AG04449 (cell line): ENCODE results near the gene NEMF.
"Not testable (repeated sequence)": the region's sequence is repeated elsewhere in the genome, so short reads cannot be mapped to it uniquely, and the experiment has no call there.

Experiments used
- CTCF ChIA-PET: fragments of 350-600 bp; formaldehyde crosslinking; extraction: SDS; loops from one replicate; lab custom pipeline; 2021; ENCODE audit warnings: antibody characterized with exemption; lab: Yijun Ruan, JAX
- POLR2A ChIA-PET: fragments of 400-600, 350-600 bp; formaldehyde crosslinking; extraction: SDS; loops from one replicate; lab custom pipeline; 2020; ENCODE audit warnings: antibody characterized with exemption, inconsistent platforms; lab: Yijun Ruan, JAX
- DNase-seq: peaks from one replicate; pipeline ENCODE4 v3.0.0-alpha.2; 2010; ENCODE audit warnings: low read depth, low spot score
- H3K4me3 ChIP-seq: 2 replicates; pipeline ENCODE4 v1.5.1; 2011; ENCODE audit warnings: low read depth, mild to moderate bottlenecking, control low read depth, low read length
- TF ChIP-seq, protein P1 (sequence below): IDR thresholded peaks from one replicate; pipeline ENCODE4 v1.5.1; 2011; ENCODE audit warnings: mild to moderate bottlenecking, moderate library complexity, low read length, control low read depth, inconsistent platforms; ENCODE audit not compliant: insufficient read depth; ENCODE audit errors: missing control alignments

NEMF gene

DNA sequence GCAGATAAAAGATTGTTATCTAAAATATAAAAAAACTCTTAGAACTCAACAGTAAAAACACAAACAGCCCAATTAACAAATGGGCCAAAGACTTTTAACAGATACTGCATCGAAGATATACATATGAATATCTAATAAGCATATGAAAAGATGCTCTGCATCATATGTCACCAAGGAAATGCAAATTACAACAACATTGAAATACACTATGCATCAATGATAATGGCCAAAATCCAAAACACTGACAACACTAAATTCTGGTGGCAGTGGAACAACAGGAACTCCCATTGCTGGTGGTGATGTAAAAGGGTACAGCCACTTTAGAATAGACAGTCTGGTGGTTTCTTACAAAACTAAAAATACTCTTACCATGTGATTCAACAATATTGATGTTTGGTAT lies 43.8 kb downstream of the NEMF start:
- TF ChIP-seq, protein P1, sequence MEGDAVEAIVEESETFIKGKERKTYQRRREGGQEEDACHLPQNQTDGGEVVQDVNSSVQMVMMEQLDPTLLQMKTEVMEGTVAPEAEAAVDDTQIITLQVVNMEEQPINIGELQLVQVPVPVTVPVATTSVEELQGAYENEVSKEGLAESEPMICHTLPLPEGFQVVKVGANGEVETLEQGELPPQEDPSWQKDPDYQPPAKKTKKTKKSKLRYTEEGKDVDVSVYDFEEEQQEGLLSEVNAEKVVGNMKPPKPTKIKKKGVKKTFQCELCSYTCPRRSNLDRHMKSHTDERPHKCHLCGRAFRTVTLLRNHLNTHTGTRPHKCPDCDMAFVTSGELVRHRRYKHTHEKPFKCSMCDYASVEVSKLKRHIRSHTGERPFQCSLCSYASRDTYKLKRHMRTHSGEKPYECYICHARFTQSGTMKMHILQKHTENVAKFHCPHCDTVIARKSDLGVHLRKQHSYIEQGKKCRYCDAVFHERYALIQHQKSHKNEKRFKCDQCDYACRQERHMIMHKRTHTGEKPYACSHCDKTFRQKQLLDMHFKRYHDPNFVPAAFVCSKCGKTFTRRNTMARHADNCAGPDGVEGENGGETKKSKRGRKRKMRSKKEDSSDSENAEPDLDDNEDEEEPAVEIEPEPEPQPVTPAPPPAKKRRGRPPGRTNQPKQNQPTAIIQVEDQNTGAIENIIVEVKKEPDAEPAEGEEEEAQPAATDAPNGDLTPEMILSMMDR: no peak
- H3K4me3 ChIP-seq: no peak overlapping the region
- POLR2A ChIA-PET: no interaction called here
- no peak for DNase-seq
- CTCF ChIA-PET: no interaction called here

DNA sequence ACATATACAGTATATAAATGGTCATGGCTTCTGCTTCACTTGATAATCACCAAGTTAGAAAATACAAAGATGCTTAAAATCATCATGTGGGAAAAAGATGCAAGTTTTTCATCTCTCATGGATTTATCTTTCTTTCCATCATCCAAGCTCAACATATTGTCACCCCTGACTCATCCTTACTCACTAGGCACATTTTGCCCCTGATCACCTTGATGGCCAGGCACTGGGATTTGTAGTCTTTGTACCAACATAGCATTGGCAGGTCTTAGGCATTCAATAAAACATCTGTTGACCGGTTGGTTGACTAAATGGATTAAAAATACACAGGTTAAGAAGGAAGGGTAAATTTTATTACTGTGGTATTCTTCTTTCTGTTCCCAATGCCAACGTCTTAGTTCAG lies 56.6 kb downstream of the NEMF start:
- TF ChIP-seq, protein P1: no peak
- CTCF ChIA-PET: no interaction called here
- no peak overlapping the region for H3K4me3 ChIP-seq
- POLR2A ChIA-PET: no interaction called here
- DNase-seq: no peak

DNA sequence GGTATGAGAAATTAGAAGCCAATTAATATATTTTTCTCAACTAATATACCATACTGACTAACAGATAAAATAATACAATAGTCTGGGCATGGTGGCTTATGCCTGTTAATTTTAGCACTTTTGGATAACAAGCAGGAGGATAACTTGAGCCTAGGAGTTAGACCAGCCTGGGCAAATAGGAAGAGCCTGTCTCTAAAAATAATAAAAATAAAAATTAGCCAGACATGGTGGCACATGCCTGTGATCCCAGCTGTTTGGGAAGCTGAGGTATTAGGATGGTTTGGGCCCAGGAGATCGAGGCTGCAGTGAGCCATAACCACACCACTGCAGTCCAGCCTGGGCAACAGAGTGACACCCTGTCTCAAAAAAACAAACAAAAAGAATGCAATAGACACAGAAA lies 60.0 kb downstream of the NEMF start:
- no peak for DNase-seq
- no peak overlapping the region for H3K4me3 ChIP-seq
- TF ChIP-seq, protein P1: no peak
- ChIA-PET POLR2A (no interaction called here), CTCF (no interaction called here)

DNA sequence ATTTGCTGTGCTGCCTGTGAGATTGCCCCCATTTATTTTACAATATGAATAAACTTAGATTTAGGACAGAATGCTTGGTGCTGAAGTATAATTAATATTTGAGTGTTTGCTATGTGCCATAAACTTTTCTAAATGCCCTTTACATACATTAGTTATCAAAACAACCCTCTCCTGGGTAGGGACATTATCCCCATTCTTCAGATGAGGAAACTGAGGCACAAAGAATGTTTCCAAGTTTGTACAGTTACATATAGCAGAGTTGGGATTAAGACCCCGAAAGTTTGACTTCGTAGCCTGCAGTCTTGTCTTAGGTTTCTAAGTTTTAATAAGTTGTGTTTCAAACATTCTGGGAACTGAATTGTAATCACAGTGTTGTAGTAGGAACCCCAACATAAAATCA lies 66.3 kb downstream of the NEMF start:
- ChIA-PET POLR2A (no interaction called here), CTCF (interaction anchor here (0.9 kb wide), 1 partner anchor 10 kb away, joined by 3 read pairs; no protein-coding TSS in a partner anchor)
- no peak overlapping the region for H3K4me3 ChIP-seq
- DNase-seq: no peak
- TF ChIP-seq, protein P1: no peak

GRCh38 chr14:49783394-49784014 lies 69.1 kb downstream of the NEMF start:
- DNase-seq: no peak
- ChIA-PET POLR2A (no interaction called here), CTCF (interaction anchor here (1.3 to 1.7 kb wide), 2 partner anchors 149 to 322 kb away, joined by 3 to 4 read pairs; no protein-coding TSS in a partner anchor)
- no peak overlapping the region for H3K4me3 ChIP-seq
- TF ChIP-seq, protein P1: no peak

GRCh38 chr14:49781040-49781439 lies 71.5 kb downstream of the NEMF start:
- ChIA-PET POLR2A (interaction anchor here (1.2 kb wide), 1 partner anchor 147 kb away, joined by 5 read pairs; no protein-coding TSS in a partner anchor), CTCF (interaction anchor here (0.8 to 1.6 kb wide), 3 partner anchors 9 to 319 kb away, joined by 3 to 5 read pairs (median 3); no protein-coding TSS in a partner anchor)
- H3K4me3 ChIP-seq, DNase-seq: not testable (repeated sequence)

GRCh38 chr14:49778421-49778820 lies 74.2 kb downstream of the NEMF start:
- ChIA-PET POLR2A (no interaction called here), CTCF (no interaction called here)
- DNase-seq: no peak
- H3K4me3 ChIP-seq: no peak overlapping the region
- TF ChIP-seq, protein P1: no peak
